A673 (cell line): ENCODE measurements around the gene CHMP1A.

Experiments
- CTCF ChIP-seq: fragments of 300-800, 200-600 bp; sonication (generic); conservative IDR thresholded peaks from 2 replicates; pipeline ENCODE4 v1.5.1; 2017; ENCODE audit warnings: low read depth, mild to moderate bottlenecking, antibody characterized with exemption, low read length, moderate library complexity, mixed read lengths
- EZH2 ChIP-seq: fragments of 200-600 bp; sonication (generic); IDR thresholded peaks from 2 replicates; pipeline ENCODE4 v1.6.1; 2017; ENCODE audit warnings: borderline replicate concordance, low read depth, mild to moderate bottlenecking, mixed read lengths, antibody characterized with exemption, low read length; ENCODE audit not compliant: poor library complexity, severe bottlenecking

DNA sequence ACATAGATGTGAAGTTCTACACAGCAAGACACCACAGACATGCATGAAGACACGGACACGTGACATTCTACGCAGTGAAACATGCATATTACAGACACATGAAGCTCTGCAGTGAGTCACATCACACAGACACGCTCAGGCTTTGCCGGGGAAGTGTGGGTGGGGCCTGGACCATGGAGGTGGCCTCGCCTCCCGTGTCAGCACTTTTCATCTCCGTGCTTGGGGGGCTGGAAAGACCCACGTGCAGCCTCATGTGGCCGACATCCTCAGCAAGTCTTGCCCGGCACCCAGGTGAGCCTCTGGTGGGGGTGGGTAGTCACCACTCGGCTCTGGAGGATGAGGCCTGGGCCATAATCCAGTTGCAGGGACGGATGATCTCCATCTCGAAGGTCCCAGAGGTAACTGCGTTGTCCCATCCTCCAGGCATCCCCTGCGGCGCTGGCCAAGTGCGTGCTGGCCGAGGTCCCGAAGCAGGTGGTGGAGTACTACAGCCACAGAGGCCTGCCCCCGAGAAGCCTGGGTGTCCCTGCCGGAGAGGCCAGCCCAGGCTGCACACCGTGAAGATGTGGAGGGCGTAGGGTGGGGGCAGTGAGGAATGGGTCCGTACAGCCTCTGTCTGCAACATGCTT lies 61.3 kb downstream of the CHMP1A start:
- TF ChIP-seq CTCF (no peak), EZH2 (no peak)
